ENCODE measurements around the gene OR6M1. TPM values are rescaled to one million over a fixed set of nuclear protein-coding genes. Genes with fewer than 3 reads are reported as not detected.

OR6M1 gene
- total RNA-seq, 1 donor: not detected

DNA sequence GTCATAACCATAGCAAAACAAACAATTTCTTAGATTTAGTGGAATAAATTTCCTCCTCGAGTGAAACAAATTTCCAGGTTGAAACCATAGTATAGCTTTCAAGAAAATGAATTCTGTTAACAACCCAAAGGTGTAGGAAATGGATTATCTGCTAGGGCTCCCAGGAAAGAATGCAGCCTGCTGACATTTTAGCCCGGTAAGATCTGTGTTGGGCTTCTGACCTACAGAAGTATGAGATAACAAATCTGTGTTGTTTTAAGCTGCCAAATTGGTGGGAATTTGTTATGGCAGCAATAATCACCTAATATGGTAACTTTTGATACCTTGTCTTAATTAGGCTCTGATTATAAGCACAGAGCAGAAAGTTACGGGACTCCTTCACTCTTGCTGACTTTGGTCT, 32.0 kb upstream of the OR6M1 start:
- no peak for TF ChIP-seq CTCF (IDR thresholded peaks at IDR 0.05; ENCODE audit: insufficient read depth, low read depth, low read length)
- no peak for DNase-seq (ENCODE audit: low read depth)

GRCh38 chr11:123833095-123833494, 26.9 kb upstream of the OR6M1 start:
- no peak for DNase-seq (ENCODE audit: low read depth)
- no peak for TF ChIP-seq CTCF (IDR thresholded peaks at IDR 0.05; ENCODE audit: insufficient read depth, low read depth, low read length)
- H3K4me3 ChIP-seq (ENCODE audit: low read depth, low read length): no peak overlapping the region

More for the DNA sequence above, 32.0 kb upstream of the OR6M1 start:
- no peak overlapping the region for H3K4me3 ChIP-seq (ENCODE audit: low read depth, low read length)

GRCh38 chr11:123829745-123830144, 23.6 kb upstream of the OR6M1 start:
- DNase-seq (ENCODE audit: low read depth): no peak
- TF ChIP-seq CTCF (IDR thresholded peaks at IDR 0.05; ENCODE audit: insufficient read depth, low read depth, low read length): no peak
- H3K4me3 ChIP-seq (ENCODE audit: low read depth, low read length): no peak overlapping the region

DNA sequence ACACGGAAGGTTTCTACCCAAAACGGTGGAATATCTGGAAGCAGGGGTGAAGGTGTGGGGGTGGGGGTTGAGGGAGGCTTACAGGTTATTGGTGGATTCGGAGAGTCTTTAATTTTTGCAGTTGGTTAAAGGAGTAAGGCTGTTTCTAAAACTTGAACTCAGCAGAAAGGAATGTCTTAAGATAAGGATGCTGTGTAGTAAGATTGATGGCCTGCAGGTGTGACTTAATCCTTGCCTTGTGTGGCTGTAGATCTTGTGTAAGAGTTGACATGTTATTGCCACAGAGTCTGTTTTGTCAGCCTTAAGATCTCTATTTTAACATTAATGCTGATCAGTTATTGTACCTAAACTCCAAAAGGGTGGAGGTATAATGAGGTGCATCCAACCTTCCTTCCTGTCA, 16.4 kb upstream of the OR6M1 start:
- H3K4me3 ChIP-seq (ENCODE audit: low read depth, low read length): no peak overlapping the region
- no peak for DNase-seq (ENCODE audit: low read depth)
- no peak for TF ChIP-seq CTCF (IDR thresholded peaks at IDR 0.05; ENCODE audit: insufficient read depth, low read depth, low read length)

- H3K4me3 ChIP-seq (ENCODE audit: low read depth, low read length): no peak overlapping the region
- no peak for TF ChIP-seq CTCF (IDR thresholded peaks at IDR 0.05; ENCODE audit: insufficient read depth, low read depth, low read length)
- no peak for DNase-seq (ENCODE audit: low read depth)
Measured at GRCh38 chr11:123822032-123822431, 15.9 kb upstream of the OR6M1 start.

GRCh38 chr11:123815122-123815521, 9.0 kb upstream of the OR6M1 start:
- no peak for TF ChIP-seq CTCF (IDR thresholded peaks at IDR 0.05; ENCODE audit: insufficient read depth, low read depth, low read length)
- H3K4me3 ChIP-seq (ENCODE audit: low read depth, low read length): no peak overlapping the region
- no peak for DNase-seq (ENCODE audit: low read depth)

DNA sequence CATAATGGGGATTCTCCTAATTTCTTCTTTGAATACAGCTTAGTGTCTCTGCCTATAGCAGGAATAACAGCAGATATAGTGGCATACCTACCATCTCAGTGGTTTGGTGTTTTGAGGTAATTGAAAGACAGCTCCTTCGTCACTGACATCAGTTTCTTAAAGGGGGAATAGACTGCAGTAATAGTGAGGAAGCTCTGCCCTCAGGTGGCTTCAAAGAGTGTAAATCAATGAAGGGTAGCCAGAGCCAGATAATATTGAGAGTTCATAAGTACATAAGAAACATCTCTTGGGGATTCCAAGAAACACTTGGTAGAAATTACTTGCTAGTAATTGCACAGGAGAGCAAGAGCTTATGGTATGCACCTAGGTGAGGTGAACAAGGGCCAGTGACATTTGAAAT, 4.4 kb downstream of the OR6M1 start:
- TF ChIP-seq CTCF (IDR thresholded peaks at IDR 0.05; ENCODE audit: insufficient read depth, low read depth, low read length): no peak
- H3K4me3 ChIP-seq (ENCODE audit: low read depth, low read length): no peak overlapping the region
- no peak for DNase-seq (ENCODE audit: low read depth)
